A549 (cell line): Measurements from ENCODE around the gene INPP5A. TPM values are rescaled to one million over a fixed set of nuclear protein-coding genes. Genes with fewer than 3 reads are reported as not detected.

Source experiments
- ATAC-seq, 2 experiments: fragments of 200-7000 bp in 1 of 2; fragments of >200 bp in 1 of 2; cut with Nextera tagmentation in 1 of 2; cut with Tn5 transposase in 1 of 2; 3 replicates each; pipeline versions ENCODE4 v1.8.0 to v1.9.1; 2018 to 2020; ENCODE audit warnings: mild to moderate bottlenecking in 1 of 2, moderate library complexity in 1 of 2
- CTCF ChIA-PET: fragments of 300-600 bp; sonication (Branson Sonifier 250); formaldehyde crosslinking; extraction: SDS; loops from one replicate; lab custom pipeline; 2021; ENCODE audit warnings: antibody characterized with exemption, inconsistent platforms; lab: Yijun Ruan, JAX
- POLR2A ChIA-PET: fragments of 350-600 bp; formaldehyde crosslinking; extraction: SDS; loops from one replicate; lab custom pipeline; 2021; ENCODE audit warnings: antibody characterized with exemption, inconsistent platforms; lab: Yijun Ruan, JAX
- DNase-seq, 2 experiments: peaks; one replicate each; pipeline versions ENCODE4 v3.0.0 to v3.0.0-alpha.2; 2011 to 2016; ENCODE audit warnings: low read depth in 1 of 2, low spot score in 1 of 2
- FAIRE-seq: peaks from 2 replicates; lab custom pipeline; 2011; peaks lifted over from hg19 to GRCh38; lab: Jason Lieb, UNC
- H3K27ac ChIP-seq, 2 experiments: fragments of >200 bp; sonication (Bioruptor Twin); formaldehyde crosslinking; 3 replicates each; pipeline ENCODE4 v1.5.1; 2016 to 2017
- H3K4me1 ChIP-seq: fragments of >200 bp; sonication (Bioruptor Twin); formaldehyde crosslinking; 3 replicates; pipeline ENCODE4 v1.6.1; 2016
- H3K4me2 ChIP-seq: fragments of >200 bp; sonication (Bioruptor Twin); formaldehyde crosslinking; 3 replicates; pipeline ENCODE4 v1.6.1; 2016
- H3K4me3 ChIP-seq: fragments of >200 bp; sonication (Bioruptor Twin); formaldehyde crosslinking; 3 replicates; pipeline ENCODE4 v1.5.1; 2016
- H3K9me3 ChIP-seq: fragments of >200 bp; sonication (Bioruptor Twin); formaldehyde crosslinking; 3 replicates; pipeline ENCODE4 v1.6.1; 2016
- CBX2 ChIP-seq: fragments of 200-600 bp; sonication (generic); IDR thresholded peaks from 2 replicates; pipeline ENCODE4 v1.6.1; 2016; ENCODE audit warnings: low read depth, mild to moderate bottlenecking, borderline replicate concordance
- CHD2 ChIP-seq: fragments of 150-350 bp; IDR thresholded peaks from 2 replicates; pipeline ENCODE4 v1.6.1; 2014; ENCODE audit warnings: low read length; ENCODE audit not compliant: partially characterized antibody
- CHD4 ChIP-seq: fragments of 200-600 bp; sonication (generic); IDR thresholded peaks from 2 replicates; pipeline ENCODE4 v1.6.1; 2016; ENCODE audit warnings: antibody characterized with exemption, mild to moderate bottlenecking, borderline replicate concordance
- EHMT2 ChIP-seq: fragments of 200-600 bp; sonication (generic); IDR thresholded peaks from 2 replicates; pipeline ENCODE4 v1.6.1; 2016; ENCODE audit warnings: antibody characterized with exemption, low read depth, mild to moderate bottlenecking, moderate library complexity
- EP300 ChIP-seq, 2 experiments: fragments of >200 bp; sonication (Bioruptor Twin); formaldehyde crosslinking; IDR thresholded peaks; 2 replicates in 1 of 2; 3 replicates in 1 of 2; pipeline ENCODE4 v1.6.1; 2016 to 2017
- ESRRA ChIP-seq: fragments of 150-350 bp; IDR thresholded peaks from 2 replicates; pipeline ENCODE4 v1.6.1; 2014; ENCODE audit warnings: mild to moderate bottlenecking, low read length, borderline replicate concordance
- FOSB ChIP-seq: fragments of 250-450 bp; sonication (Bioruptor Pico); IDR thresholded peaks from 2 replicates; pipeline ENCODE4 v1.5.0; 2020; ENCODE audit warnings: mild to moderate bottlenecking, moderate library complexity
- GATA3 ChIP-seq: IDR thresholded peaks from 2 replicates; pipeline ENCODE4 v1.6.1; 2012; ENCODE audit warnings: borderline replicate concordance
- HOXB5 ChIP-seq: fragments of 250-450 bp; sonication (Bioruptor Pico); IDR thresholded peaks from 2 replicates; pipeline ENCODE4 v1.5.0; 2020; ENCODE audit warnings: mild to moderate bottlenecking, moderate library complexity
- JUNB ChIP-seq: fragments of >200 bp; sonication (Bioruptor Twin); formaldehyde crosslinking; IDR thresholded peaks from 2 replicates; pipeline ENCODE4 v1.6.1; 2016
- KDM1A ChIP-seq: fragments of 200-600 bp; sonication (generic); IDR thresholded peaks from 2 replicates; pipeline ENCODE4 v1.6.1; 2016; ENCODE audit warnings: low read depth, mild to moderate bottlenecking
- MAZ ChIP-seq: fragments of 150-350 bp; IDR thresholded peaks from 2 replicates; pipeline ENCODE4 v1.6.1; 2014; ENCODE audit warnings: antibody characterized with exemption, low read depth, low read length, borderline replicate concordance
- PHF8 ChIP-seq: fragments of 200-600 bp; sonication (generic); IDR thresholded peaks from 2 replicates; pipeline ENCODE4 v1.6.1; 2016; ENCODE audit warnings: low read depth, mild to moderate bottlenecking, antibody characterized with exemption, moderate library complexity, borderline replicate concordance
- RCOR1 ChIP-seq: fragments of 150-350 bp; IDR thresholded peaks from 2 replicates; pipeline ENCODE4 v1.6.1; 2014; ENCODE audit warnings: antibody characterized with exemption, low read length, low read depth
- RNF2 ChIP-seq: fragments of 200-600 bp; sonication (generic); IDR thresholded peaks from 2 replicates; pipeline ENCODE4 v1.6.1; 2016; ENCODE audit warnings: low read depth, mild to moderate bottlenecking, antibody characterized with exemption, moderate library complexity, borderline replicate concordance
- TP53 ChIP-seq: fragments of 250-450 bp; sonication (Bioruptor Pico); IDR thresholded peaks from 2 replicates; pipeline ENCODE4 v1.5.0; 2021; ENCODE audit warnings: mild to moderate bottlenecking, moderate library complexity
- ZFP36 ChIP-seq: fragments of 450-650 bp; IDR thresholded peaks from 2 replicates; pipeline ENCODE4 v1.6.1; 2014; ENCODE audit warnings: borderline replicate concordance; ENCODE audit not compliant: partially characterized antibody
- ZNF302 ChIP-seq: fragments of 250-450 bp; sonication (Bioruptor Pico); IDR thresholded peaks from 2 replicates; pipeline ENCODE4 v1.9.0; 2021; ENCODE audit warnings: inconsistent platforms, mild to moderate bottlenecking, moderate library complexity
- WGBS: methylation state at CpG from one replicate; pipeline ENCODE4 v1.1.6; 2017; ENCODE audit errors: missing lambda C conversion rate; 5-methylcytosine and 5-hydroxymethylcytosine counted together
- polyA plus RNA-seq, 4 experiments: library from polyadenylated mRNA; depleted of rRNA in 3 of 4; stranded (reverse); fragments of >200 nt; fragmentation: RNase III in 1 of 4; extraction: RNeasy Plus Mini Kit Qiagen cat#74134 plus additional on column Dnase treatment in 1 of 4; gene quantifications; 2 replicates in 3 of 4; 3 replicates in 1 of 4; pipeline ENCODE4 v1.2.3, GENCODE V29; 2011 to 2017
- TF ChIP-seq, protein P1 (sequence below): fragments of >200 bp; sonication (Bioruptor Twin); formaldehyde crosslinking; IDR thresholded peaks from 3 replicates; pipeline ENCODE4 v1.5.1; 2016
- TF ChIP-seq, protein P2 (sequence below): IDR thresholded peaks from 2 replicates; pipeline ENCODE4 v1.6.1; 2012
- TF ChIP-seq, protein P3 (sequence below): fragments of 450-650 bp; IDR thresholded peaks from 2 replicates; pipeline ENCODE4 v1.6.1; 2014; ENCODE audit warnings: antibody characterized with exemption
- TF ChIP-seq, protein P4 (sequence below): fragments of 200-600 bp; sonication (generic); IDR thresholded peaks from 2 replicates; pipeline ENCODE4 v1.6.1; 2016; ENCODE audit warnings: antibody characterized with exemption, mild to moderate bottlenecking, moderate library complexity

The INPP5A gene
- polyA plus RNA-seq, 2 of the 4 experiments (the other 2 are of a cell fraction): 13.7 to 15.1 TPM

DNA sequence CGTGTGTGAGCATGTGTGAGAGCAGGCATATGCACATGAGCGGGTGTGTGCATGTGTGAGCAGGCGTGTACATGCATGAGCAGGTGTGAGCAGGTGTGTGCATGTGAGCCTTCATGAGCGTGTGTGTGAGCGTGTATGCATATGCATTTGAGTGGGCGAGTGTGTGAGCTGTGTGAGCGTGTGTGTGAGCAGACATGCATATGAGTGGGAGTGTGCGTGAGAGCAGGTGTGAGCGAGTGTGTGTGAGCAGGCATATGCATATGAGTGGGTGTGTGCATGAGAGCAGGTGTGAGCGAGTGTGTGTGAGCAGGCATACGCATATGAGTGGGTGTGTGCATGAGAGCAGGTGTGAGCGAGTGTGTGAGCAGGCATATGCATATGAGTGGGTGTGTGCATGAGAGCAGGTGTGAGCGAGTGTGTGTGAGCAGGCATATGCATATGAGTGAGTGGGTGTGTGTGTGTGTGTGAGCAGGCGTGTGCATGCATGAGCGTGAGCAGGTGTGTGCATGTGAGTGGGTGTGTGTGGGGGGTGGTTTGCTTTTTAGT, 217.7 kb downstream of the INPP5A start (continued):
- TF ChIP-seq, protein P1, sequence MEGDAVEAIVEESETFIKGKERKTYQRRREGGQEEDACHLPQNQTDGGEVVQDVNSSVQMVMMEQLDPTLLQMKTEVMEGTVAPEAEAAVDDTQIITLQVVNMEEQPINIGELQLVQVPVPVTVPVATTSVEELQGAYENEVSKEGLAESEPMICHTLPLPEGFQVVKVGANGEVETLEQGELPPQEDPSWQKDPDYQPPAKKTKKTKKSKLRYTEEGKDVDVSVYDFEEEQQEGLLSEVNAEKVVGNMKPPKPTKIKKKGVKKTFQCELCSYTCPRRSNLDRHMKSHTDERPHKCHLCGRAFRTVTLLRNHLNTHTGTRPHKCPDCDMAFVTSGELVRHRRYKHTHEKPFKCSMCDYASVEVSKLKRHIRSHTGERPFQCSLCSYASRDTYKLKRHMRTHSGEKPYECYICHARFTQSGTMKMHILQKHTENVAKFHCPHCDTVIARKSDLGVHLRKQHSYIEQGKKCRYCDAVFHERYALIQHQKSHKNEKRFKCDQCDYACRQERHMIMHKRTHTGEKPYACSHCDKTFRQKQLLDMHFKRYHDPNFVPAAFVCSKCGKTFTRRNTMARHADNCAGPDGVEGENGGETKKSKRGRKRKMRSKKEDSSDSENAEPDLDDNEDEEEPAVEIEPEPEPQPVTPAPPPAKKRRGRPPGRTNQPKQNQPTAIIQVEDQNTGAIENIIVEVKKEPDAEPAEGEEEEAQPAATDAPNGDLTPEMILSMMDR: no peak
- TF ChIP-seq, protein P2, sequence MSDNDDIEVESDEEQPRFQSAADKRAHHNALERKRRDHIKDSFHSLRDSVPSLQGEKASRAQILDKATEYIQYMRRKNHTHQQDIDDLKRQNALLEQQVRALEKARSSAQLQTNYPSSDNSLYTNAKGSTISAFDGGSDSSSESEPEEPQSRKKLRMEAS: no peak
- TF ChIP-seq PHF8: no peak
- no peak for TF ChIP-seq KDM1A
- TF ChIP-seq EHMT2: no peak
- TF ChIP-seq TP53 (CRISPR knock-in tag): no peak
- TF ChIP-seq CHD2: no peak
- TF ChIP-seq, protein P3, sequence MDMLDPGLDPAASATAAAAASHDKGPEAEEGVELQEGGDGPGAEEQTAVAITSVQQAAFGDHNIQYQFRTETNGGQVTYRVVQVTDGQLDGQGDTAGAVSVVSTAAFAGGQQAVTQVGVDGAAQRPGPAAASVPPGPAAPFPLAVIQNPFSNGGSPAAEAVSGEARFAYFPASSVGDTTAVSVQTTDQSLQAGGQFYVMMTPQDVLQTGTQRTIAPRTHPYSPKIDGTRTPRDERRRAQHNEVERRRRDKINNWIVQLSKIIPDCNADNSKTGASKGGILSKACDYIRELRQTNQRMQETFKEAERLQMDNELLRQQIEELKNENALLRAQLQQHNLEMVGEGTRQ: no peak
- TF ChIP-seq FOSB (CRISPR knock-in tag): no peak

DNA sequence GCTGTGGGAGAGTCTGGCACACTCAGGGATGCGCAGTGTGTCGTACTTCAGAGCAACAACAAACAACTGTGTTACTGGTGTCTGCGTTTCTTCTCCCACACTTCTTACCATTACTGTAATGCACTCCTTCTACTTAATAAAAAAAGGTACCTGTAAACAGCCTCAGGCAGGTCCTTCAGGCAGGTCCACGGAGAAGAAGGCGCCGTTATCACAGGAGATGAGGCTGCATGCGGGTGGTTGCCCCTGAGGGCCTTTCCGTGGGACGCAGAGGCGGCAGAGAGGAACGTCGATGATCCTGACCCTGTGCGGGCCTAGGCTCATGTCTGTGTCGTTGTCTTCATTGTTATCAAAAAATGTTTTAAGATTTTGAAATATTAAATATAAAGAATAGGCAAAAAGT, 219.0 kb downstream of the INPP5A start:
- Histone ChIP-seq H3K9me3 (no peaks in the 10 kb centered on the region; the same call in 2 of the 3 replicates), H3K27ac (no peak overlapping the region), H3K4me2 (no peak overlapping the region), H3K4me1 (no peaks in the 10 kb centered on the region), H3K4me3 (no peak overlapping the region)
- DNase-seq (no peak), FAIRE-seq (no peak), ATAC-seq (no peak)
- peak; percentile 77 for TF ChIP-seq ZFP36
- no peak for TF ChIP-seq ESRRA
- no peak for TF ChIP-seq CHD4
- 97% methylated on average over 14 of the region's 14 CpGs for WGBS
- ChIA-PET CTCF (interaction anchor here (1.5 kb wide), 1 partner anchor 102 kb away, joined by 6 read pairs; no protein-coding TSS in a partner anchor), POLR2A (no interaction called here)

DNA sequence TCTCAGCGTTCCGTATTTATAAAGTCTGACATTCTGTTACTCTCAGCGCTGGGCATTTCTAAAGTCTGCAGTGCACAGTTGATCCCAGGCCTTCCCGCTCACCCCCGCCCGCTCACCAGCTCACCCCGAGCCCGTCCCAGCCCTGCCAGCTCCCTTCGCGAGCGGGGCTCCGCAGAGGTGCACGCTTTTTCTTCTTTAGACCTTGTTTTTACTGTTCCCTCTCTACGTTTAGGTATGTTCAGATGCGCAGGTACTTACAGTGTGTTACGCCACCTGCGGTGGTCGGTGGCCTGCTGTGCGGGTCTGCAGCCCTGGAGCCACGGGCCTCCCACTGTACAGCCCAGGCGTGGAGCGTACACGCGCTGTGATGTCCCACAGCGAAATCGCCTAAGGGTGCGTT, 219.6 kb downstream of the INPP5A start:
- no peaks in the 10 kb centered on the region for H3K4me1 ChIP-seq
- no peaks in the 10 kb centered on the region; the same call in 2 of the 3 replicates for H3K9me3 ChIP-seq
- TF ChIP-seq CBX2 (no peak), JUNB (no peak), ZNF302 (CRISPR knock-in tag) (no peak), HOXB5 (CRISPR knock-in tag) (no peak), RNF2 (no peak), MAZ (no peak), ZFP36 (no peak), EP300 (IDR thresholded peaks at IDR 0.05) (no peak), RCOR1 (no peak), GATA3 (no peak), CHD2 (no peak)
- TF ChIP-seq, protein P3: no peak
- TF ChIP-seq, protein P4, sequence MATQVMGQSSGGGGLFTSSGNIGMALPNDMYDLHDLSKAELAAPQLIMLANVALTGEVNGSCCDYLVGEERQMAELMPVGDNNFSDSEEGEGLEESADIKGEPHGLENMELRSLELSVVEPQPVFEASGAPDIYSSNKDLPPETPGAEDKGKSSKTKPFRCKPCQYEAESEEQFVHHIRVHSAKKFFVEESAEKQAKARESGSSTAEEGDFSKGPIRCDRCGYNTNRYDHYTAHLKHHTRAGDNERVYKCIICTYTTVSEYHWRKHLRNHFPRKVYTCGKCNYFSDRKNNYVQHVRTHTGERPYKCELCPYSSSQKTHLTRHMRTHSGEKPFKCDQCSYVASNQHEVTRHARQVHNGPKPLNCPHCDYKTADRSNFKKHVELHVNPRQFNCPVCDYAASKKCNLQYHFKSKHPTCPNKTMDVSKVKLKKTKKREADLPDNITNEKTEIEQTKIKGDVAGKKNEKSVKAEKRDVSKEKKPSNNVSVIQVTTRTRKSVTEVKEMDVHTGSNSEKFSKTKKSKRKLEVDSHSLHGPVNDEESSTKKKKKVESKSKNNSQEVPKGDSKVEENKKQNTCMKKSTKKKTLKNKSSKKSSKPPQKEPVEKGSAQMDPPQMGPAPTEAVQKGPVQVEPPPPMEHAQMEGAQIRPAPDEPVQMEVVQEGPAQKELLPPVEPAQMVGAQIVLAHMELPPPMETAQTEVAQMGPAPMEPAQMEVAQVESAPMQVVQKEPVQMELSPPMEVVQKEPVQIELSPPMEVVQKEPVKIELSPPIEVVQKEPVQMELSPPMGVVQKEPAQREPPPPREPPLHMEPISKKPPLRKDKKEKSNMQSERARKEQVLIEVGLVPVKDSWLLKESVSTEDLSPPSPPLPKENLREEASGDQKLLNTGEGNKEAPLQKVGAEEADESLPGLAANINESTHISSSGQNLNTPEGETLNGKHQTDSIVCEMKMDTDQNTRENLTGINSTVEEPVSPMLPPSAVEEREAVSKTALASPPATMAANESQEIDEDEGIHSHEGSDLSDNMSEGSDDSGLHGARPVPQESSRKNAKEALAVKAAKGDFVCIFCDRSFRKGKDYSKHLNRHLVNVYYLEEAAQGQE: no peak
- TF ChIP-seq, protein P1: no peak
- TF ChIP-seq, all 56 proteins: peak for 0
- Histone ChIP-seq H3K4me3 (no peak overlapping the region), H3K27ac (no peak overlapping the region), H3K4me2 (no peak overlapping the region)
- CTCF ChIA-PET: interaction anchor here (1.5 kb wide), 1 partner anchor 103 kb away, joined by 6 read pairs; no protein-coding TSS in a partner anchor
- ATAC-seq (no peak), DNase-seq (no peak), FAIRE-seq (no peak)
- POLR2A ChIA-PET: no interaction called here
- 97% methylated on average over 27 of the region's 27 CpGs for WGBS
